GM23248 (cell line): Measurements from ENCODE around the gene CDH20.

Experiments used
- EZH2 ChIP-seq: fragments of 200-600 bp; sonication (generic); IDR thresholded peaks from 2 replicates; pipeline ENCODE4 v1.6.1; 2018; ENCODE audit warnings: antibody characterized with exemption, mild to moderate bottlenecking; ENCODE audit not compliant: insufficient read depth, poor library complexity, severe bottlenecking
- EZH2phosphoT487 ChIP-seq: fragments of 200-600 bp; sonication (generic); IDR thresholded peaks from 2 replicates; pipeline ENCODE4 v1.6.1; 2018; ENCODE audit warnings: antibody characterized with exemption, moderate library complexity, mild to moderate bottlenecking, low read depth; ENCODE audit not compliant: insufficient read depth

DNA sequence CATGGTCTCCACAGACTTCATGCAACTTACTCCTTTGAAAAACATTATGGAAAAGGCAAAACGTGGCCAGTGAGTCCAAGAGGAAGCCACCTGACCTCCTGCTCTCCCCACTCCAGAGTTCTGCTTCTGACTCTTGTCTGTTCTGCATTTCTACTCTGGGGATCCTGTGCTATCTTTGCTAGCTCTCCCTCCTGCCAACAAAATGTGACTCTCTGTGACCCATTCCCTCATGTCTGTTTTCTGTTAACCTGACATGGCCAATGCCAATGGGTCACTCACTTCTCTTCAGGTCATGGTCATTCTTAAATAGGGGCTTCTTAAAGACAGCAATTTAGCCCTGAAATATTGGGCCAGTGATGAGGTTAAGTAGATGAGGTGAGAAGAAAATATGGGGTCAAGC is 210.3 kb downstream of the CDH20 start:
- TF ChIP-seq EZH2 (no peak), EZH2phosphoT487 (no peak)
